ENCODE data around the gene FLT1. TPM values are rescaled to one million over a fixed set of nuclear protein-coding genes. Genes with fewer than 3 reads are reported as not detected.

The FLT1 gene, protein sequence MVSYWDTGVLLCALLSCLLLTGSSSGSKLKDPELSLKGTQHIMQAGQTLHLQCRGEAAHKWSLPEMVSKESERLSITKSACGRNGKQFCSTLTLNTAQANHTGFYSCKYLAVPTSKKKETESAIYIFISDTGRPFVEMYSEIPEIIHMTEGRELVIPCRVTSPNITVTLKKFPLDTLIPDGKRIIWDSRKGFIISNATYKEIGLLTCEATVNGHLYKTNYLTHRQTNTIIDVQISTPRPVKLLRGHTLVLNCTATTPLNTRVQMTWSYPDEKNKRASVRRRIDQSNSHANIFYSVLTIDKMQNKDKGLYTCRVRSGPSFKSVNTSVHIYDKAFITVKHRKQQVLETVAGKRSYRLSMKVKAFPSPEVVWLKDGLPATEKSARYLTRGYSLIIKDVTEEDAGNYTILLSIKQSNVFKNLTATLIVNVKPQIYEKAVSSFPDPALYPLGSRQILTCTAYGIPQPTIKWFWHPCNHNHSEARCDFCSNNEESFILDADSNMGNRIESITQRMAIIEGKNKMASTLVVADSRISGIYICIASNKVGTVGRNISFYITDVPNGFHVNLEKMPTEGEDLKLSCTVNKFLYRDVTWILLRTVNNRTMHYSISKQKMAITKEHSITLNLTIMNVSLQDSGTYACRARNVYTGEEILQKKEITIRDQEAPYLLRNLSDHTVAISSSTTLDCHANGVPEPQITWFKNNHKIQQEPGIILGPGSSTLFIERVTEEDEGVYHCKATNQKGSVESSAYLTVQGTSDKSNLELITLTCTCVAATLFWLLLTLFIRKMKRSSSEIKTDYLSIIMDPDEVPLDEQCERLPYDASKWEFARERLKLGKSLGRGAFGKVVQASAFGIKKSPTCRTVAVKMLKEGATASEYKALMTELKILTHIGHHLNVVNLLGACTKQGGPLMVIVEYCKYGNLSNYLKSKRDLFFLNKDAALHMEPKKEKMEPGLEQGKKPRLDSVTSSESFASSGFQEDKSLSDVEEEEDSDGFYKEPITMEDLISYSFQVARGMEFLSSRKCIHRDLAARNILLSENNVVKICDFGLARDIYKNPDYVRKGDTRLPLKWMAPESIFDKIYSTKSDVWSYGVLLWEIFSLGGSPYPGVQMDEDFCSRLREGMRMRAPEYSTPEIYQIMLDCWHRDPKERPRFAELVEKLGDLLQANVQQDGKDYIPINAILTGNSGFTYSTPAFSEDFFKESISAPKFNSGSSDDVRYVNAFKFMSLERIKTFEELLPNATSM (N-terminal part only)
- total RNA-seq: 2.0 and 2.4 TPM in 2 replicates

DNA sequence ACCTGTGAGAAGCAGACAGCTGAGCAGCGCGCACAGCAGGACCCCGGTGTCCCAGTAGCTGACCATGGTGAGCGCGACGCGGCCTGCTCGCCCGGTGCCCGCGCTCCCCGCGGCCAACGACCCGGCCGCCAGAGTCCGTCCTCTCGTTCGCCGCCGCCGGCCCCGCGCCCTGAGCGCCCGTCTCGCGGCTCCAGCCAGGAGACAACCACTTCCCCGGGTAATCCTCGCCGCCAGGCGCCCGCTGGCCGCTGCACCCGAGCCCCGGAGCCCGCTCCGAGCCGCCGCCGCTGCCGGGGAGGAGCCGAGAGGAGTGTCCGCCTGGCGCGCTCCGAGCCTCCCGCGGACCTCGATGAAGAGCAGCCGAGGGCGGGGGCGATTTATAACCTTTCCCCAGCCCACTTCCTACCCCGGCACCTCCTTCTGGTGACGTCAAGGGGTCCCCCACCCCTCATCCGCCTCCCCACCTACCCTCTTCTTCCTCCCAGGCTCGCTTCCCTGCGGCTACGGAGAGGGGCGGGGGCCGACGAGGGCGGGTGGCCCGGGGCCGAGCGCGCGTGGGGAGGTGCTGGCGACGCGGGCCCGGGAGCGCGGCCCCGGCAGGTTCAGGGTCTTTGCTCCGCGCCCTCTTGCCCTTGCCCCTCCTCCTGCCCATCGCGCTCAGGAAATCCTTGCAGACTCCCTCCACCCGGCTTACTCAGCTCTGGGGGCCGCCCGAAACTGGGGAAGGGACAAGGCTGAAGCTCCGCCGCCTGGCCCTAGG is at the start of gene FLT1:
Gene FLT1, minus strand, starts transcription at position 351 of the 760 bp plus-strand sequence. Its CDS starts 285 bp downstream, at position 66.

Other genes with a start within 250 kb of the FLT1 start
- 86.3 and 89.7 TPM in 2 replicates for gene POMP, start 164.0 kb upstream of the FLT1 start, total RNA-seq
- 1.9 and 2.3 TPM in 2 replicates for gene SLC46A3, start 223.8 kb upstream of the FLT1 start, total RNA-seq